CD14-positive monocyte (primary cell): ENCODE measurements around the gene BTBD3. TPM values are rescaled to one million over a fixed set of nuclear protein-coding genes. Genes with fewer than 3 reads are reported as not detected.

Source experiments
- DNase-seq, 3 donors: peaks; one replicate each; pipeline ENCODE4 v3.0.0-alpha.2; 2011 to 2022
- H2AFZ ChIP-seq: 2 replicates; pipeline ENCODE4 v1.6.0; 2012; ENCODE audit warnings: mild to moderate bottlenecking, low read depth, low read length, inconsistent platforms; ENCODE audit not compliant: insufficient read depth, poor library complexity, severe bottlenecking
- H3K27ac ChIP-seq, 2 donors: 1 replicate in 1 of 2; 2 replicates in 1 of 2; pipeline ENCODE4 v1.5.1; 2012 to 2013; ENCODE audit warnings: low read length in 2 of 2, control low read depth in 1 of 2, inconsistent platforms in 1 of 2, low read depth in 1 of 2, mild to moderate bottlenecking in 1 of 2
- H3K27me3 ChIP-seq, 2 donors: one replicate each; pipeline versions ENCODE4 v1.6.0 to v1.6.1; 2011 to 2013; ENCODE audit warnings: low read length in 2 of 2; ENCODE audit not compliant: control insufficient read depth in 2 of 2, insufficient read depth in 2 of 2
- H3K36me3 ChIP-seq, 2 donors: replicated peaks in 1 of 2; 1 replicate in 1 of 2; 2 replicates in 1 of 2; pipeline versions ENCODE4 v1.5.1 to v1.6.1; 2012 to 2013; ENCODE audit warnings: low read length in 2 of 2, control low read depth in 1 of 2, inconsistent platforms in 1 of 2, mild to moderate bottlenecking in 1 of 2; ENCODE audit not compliant: insufficient read depth in 2 of 2, control insufficient read depth in 1 of 2
- H3K4me1 ChIP-seq, 2 donors: 1 replicate in 1 of 2; 2 replicates in 1 of 2; pipeline versions ENCODE4 v1.5.1 to v1.6.1; 2012 to 2013; ENCODE audit warnings: low read length in 2 of 2, control low read depth in 1 of 2, inconsistent platforms in 1 of 2, mild to moderate bottlenecking in 1 of 2, moderate library complexity in 1 of 2; ENCODE audit not compliant: insufficient read depth in 2 of 2, control insufficient read depth in 1 of 2
- H3K4me2 ChIP-seq: replicated peaks from 2 replicates; pipeline ENCODE3; 2012; ENCODE audit warnings: low read length, moderate library complexity, mild to moderate bottlenecking; ENCODE audit not compliant: poor library complexity, severe bottlenecking; ENCODE audit errors: extremely low read depth
- H3K4me3 ChIP-seq, 3 experiments: fragments of 200-600 bp in 1 of 3; sonication (generic) in 1 of 3; replicated peaks in 1 of 3; 1 replicate in 2 of 3; 2 replicates in 1 of 3; pipeline ENCODE4 v1.5.1; 2011 to 2013; ENCODE audit warnings: low read length in 3 of 3, mild to moderate bottlenecking in 3 of 3, control low read depth in 2 of 3, low read depth in 2 of 3, inconsistent platforms in 1 of 3, moderate library complexity in 1 of 3
- H3K79me2 ChIP-seq: 2 replicates; pipeline ENCODE4 v1.6.0; 2012; ENCODE audit warnings: mild to moderate bottlenecking, control low read depth, inconsistent platforms, low read length, moderate library complexity; ENCODE audit not compliant: insufficient read depth
- H3K9ac ChIP-seq: 2 replicates; pipeline ENCODE4 v1.6.0; 2017; ENCODE audit warnings: low read length, mild to moderate bottlenecking; ENCODE audit not compliant: insufficient read depth, poor library complexity, severe bottlenecking
- H3K9me3 ChIP-seq, 2 donors: replicated peaks in 1 of 2; 1 replicate in 1 of 2; 2 replicates in 1 of 2; pipeline versions ENCODE4 v1.5.1 to v1.6.1; 2012 to 2013; ENCODE audit warnings: low read length in 2 of 2, control low read depth in 1 of 2; ENCODE audit not compliant: control insufficient read depth in 1 of 2, insufficient read depth in 1 of 2
- H4K20me1 ChIP-seq: 2 replicates; pipeline ENCODE4 v1.6.0; 2012; ENCODE audit warnings: mild to moderate bottlenecking, low read length, control low read depth, moderate library complexity; ENCODE audit not compliant: insufficient read depth
- H3K27ac Mint-ChIP-seq, 7 donors: one replicate each; pipeline ENCODE4 v1.8.0; 2020; ENCODE audit warnings: mild to moderate bottlenecking in 7 of 7, mixed read lengths in 7 of 7, moderate library complexity in 6 of 7, inconsistent platforms in 2 of 7
- H3K27me3 Mint-ChIP-seq, 3 donors: one replicate each; pipeline ENCODE4 v1.8.0; 2021 to 2022; ENCODE audit warnings: low read depth in 3 of 3, mild to moderate bottlenecking in 3 of 3, mixed read lengths in 3 of 3, moderate library complexity in 3 of 3, inconsistent platforms in 1 of 3
- H3K36me3 Mint-ChIP-seq, 2 donors: one replicate each; pipeline ENCODE4 v1.8.0; 2020; ENCODE audit warnings: mixed read lengths in 2 of 2, inconsistent platforms in 1 of 2, mild to moderate bottlenecking in 1 of 2
- H3K4me1 Mint-ChIP-seq: one replicate; pipeline ENCODE4 v1.8.0; 2020; ENCODE audit warnings: mild to moderate bottlenecking, mixed read lengths
- H3K4me3 Mint-ChIP-seq, 2 donors: one replicate each; pipeline ENCODE4 v1.8.0; 2020; ENCODE audit warnings: mild to moderate bottlenecking in 2 of 2, mixed read lengths in 2 of 2, moderate library complexity in 1 of 2
- H3K9me3 Mint-ChIP-seq, 7 donors: one replicate each; pipeline ENCODE4 v1.8.0; 2020 to 2022; ENCODE audit warnings: mixed read lengths in 7 of 7, mild to moderate bottlenecking in 6 of 7, moderate library complexity in 6 of 7, inconsistent platforms in 2 of 7
- WGBS: methylation state at CpG from one replicate; pipeline ENCODE4 v1.1.5; 2013; ENCODE audit warnings: missing lambda C conversion rate; ENCODE audit not compliant: insufficient coverage; 5-methylcytosine and 5-hydroxymethylcytosine counted together
- intact Hi-C, 2 donors: fragments of 100-400 bp; cut with micrococcal nuclease; formaldehyde crosslinking; loops; one replicate each; pipeline versions ENCODE4 v1.15.0 to v1.15.1; 2023
- polyA plus RNA-seq, 3 donors: library from polyadenylated mRNA; depleted of rRNA in 1 of 3; unstranded in 2 of 3; stranded (reverse) in 1 of 3; fragments of 300-500 nt in 2 of 3; fragments of >200 nt in 1 of 3; fragmentation: Illumina TruSeq in 2 of 3; gene quantifications; 1 replicate in 2 of 3; 2 replicates in 1 of 3; pipeline ENCODE4 v1.2.3, GENCODE V29; 2012 to 2021
- TF ChIP-seq, protein P1 (sequence below): fragments of 200-600 bp; IDR thresholded peaks from one replicate; pipeline ENCODE4 v1.8.0; 2022; ENCODE audit warnings: antibody characterized with exemption, mild to moderate bottlenecking

BTBD3 gene
- polyA plus RNA-seq, 3 donors: 4.4 to 8.5 (median 5.5) TPM

GRCh38 chr20:11880680-11881079, 37.0 kb upstream of the BTBD3 start:
- Histone ChIP-seq H3K9ac (no peak overlapping the region), H4K20me1 (no peaks in the 10 kb centered on the region), H3K9me3 (peaks cover 0 to 3% of the 10 kb centered on the region in 2 donors), H3K36me3 (no peaks in the 10 kb centered on the region), H3K27ac (no peak overlapping the region), H3K79me2 (no peaks in the 10 kb centered on the region), H3K27me3 (no peaks in the 10 kb centered on the region), H3K4me3 (no peak overlapping the region), H2AFZ (no peak overlapping the region), H3K4me1 (no peaks in the 10 kb centered on the region), H3K4me2 (no peak overlapping the region)
- no peak overlapping the region for H3K4me3 Mint-ChIP-seq
- TF ChIP-seq, protein P1, sequence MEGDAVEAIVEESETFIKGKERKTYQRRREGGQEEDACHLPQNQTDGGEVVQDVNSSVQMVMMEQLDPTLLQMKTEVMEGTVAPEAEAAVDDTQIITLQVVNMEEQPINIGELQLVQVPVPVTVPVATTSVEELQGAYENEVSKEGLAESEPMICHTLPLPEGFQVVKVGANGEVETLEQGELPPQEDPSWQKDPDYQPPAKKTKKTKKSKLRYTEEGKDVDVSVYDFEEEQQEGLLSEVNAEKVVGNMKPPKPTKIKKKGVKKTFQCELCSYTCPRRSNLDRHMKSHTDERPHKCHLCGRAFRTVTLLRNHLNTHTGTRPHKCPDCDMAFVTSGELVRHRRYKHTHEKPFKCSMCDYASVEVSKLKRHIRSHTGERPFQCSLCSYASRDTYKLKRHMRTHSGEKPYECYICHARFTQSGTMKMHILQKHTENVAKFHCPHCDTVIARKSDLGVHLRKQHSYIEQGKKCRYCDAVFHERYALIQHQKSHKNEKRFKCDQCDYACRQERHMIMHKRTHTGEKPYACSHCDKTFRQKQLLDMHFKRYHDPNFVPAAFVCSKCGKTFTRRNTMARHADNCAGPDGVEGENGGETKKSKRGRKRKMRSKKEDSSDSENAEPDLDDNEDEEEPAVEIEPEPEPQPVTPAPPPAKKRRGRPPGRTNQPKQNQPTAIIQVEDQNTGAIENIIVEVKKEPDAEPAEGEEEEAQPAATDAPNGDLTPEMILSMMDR: no peak
- no peak overlapping the region for H3K27ac Mint-ChIP-seq
- DNase-seq: no peak
- intact Hi-C loops: no loop called here
- peaks cover 0 to 13% (median 5%) of the 10 kb centered on the region in 7 donors for H3K9me3 Mint-ChIP-seq
- no peaks in the 10 kb centered on the region for H3K36me3 Mint-ChIP-seq
- 89% methylated on average over 3 of the region's 4 CpGs for WGBS
- peaks cover 0 to 3% (median 2%) of the 10 kb centered on the region in 3 donors for H3K27me3 Mint-ChIP-seq
- peaks cover 3% of the 10 kb centered on the region for H3K4me1 Mint-ChIP-seq

DNA sequence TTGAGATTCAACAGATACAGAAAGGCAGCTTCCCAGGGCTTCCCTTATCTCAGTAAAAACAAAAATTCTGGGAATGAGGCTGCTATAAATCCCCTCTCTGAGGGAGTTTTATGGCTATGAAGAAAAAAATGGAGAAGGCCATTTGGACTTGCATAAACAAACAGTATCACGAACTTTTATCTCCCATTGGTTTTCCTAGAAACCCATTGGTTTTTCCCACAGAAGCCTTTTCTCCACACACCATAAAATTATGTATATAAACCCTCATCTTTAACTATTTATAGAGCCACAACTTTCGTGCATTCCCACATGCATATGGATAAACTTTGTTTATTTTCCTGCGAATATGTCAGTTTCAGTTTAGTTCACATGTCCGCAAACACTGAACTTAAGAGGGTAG, 36.2 kb upstream of the BTBD3 start:
- Histone ChIP-seq H3K27ac (no peak overlapping the region), H3K36me3 (no peaks in the 10 kb centered on the region), H3K9me3 (peaks cover 0 to 3% of the 10 kb centered on the region in 2 donors), H3K4me1 (no peaks in the 10 kb centered on the region), H3K9ac (no peak overlapping the region), H3K79me2 (no peaks in the 10 kb centered on the region), H3K4me2 (no peak overlapping the region), H3K27me3 (no peaks in the 10 kb centered on the region), H3K4me3 (no peak overlapping the region), H2AFZ (no peak overlapping the region), H4K20me1 (no peaks in the 10 kb centered on the region)
- no CpG with 5 or more reads among the region's 4 CpGs for WGBS
- no peaks in the 10 kb centered on the region for H3K36me3 Mint-ChIP-seq
- TF ChIP-seq, protein P1: no peak
- no peak overlapping the region for H3K4me3 Mint-ChIP-seq
- intact Hi-C loops: no loop called here
- peaks cover 0 to 3% (median 2%) of the 10 kb centered on the region in 3 donors for H3K27me3 Mint-ChIP-seq
- H3K27ac Mint-ChIP-seq: no peak overlapping the region
- DNase-seq: no peak
- peaks cover 3% of the 10 kb centered on the region for H3K4me1 Mint-ChIP-seq
- peaks cover 0 to 13% (median 5%) of the 10 kb centered on the region in 7 donors for H3K9me3 Mint-ChIP-seq
